Fibroblast of lung (primary cell): ENCODE results near the gene CA9. TPM values are rescaled to one million over a fixed set of nuclear protein-coding genes. Genes with fewer than 3 reads are reported as not detected.

Experiments
- DNase-seq, 2 donors: peaks; one replicate each; pipeline versions ENCODE4 v3.0.0 to v3.0.0-alpha.2; 2010; ENCODE audit warnings: low read depth in 2 of 2
- H2AFZ ChIP-seq: 2 replicates; pipeline ENCODE4 v1.5.1; 2012; ENCODE audit warnings: low read length, control low read depth, inconsistent platforms
- H3K27ac ChIP-seq: 2 replicates; pipeline ENCODE4 v1.5.1; 2011; ENCODE audit warnings: low read length, control low read depth; ENCODE audit not compliant: insufficient read depth
- H3K27me3 ChIP-seq: 2 replicates; pipeline ENCODE4 v1.5.1; 2011; ENCODE audit warnings: mild to moderate bottlenecking, low read length; ENCODE audit not compliant: control insufficient read depth, insufficient read depth
- H3K36me3 ChIP-seq: 2 replicates; pipeline ENCODE4 v1.5.1; 2011; ENCODE audit warnings: low read length; ENCODE audit not compliant: control insufficient read depth, insufficient read depth
- H3K4me1 ChIP-seq: 2 replicates; pipeline ENCODE4 v1.5.1; 2011; ENCODE audit warnings: low read length; ENCODE audit not compliant: control insufficient read depth, insufficient read depth; ENCODE audit errors: extremely low read depth
- H3K4me2 ChIP-seq: 2 replicates; pipeline ENCODE4 v1.5.1; 2011; ENCODE audit warnings: low read length, control low read depth; ENCODE audit not compliant: insufficient read depth; ENCODE audit errors: extremely low read depth
- H3K4me3 ChIP-seq, 4 experiments: fragments of 200-600 bp in 1 of 4; sonication (generic) in 1 of 4; replicated peaks in 1 of 4; 2 replicates each; pipeline ENCODE4 v1.5.1; 2011 to 2016; ENCODE audit warnings: low read length in 4 of 4, low read depth in 3 of 4, mild to moderate bottlenecking in 3 of 4, control low read depth in 2 of 4, inconsistent platforms in 1 of 4, mixed read lengths in 1 of 4; ENCODE audit not compliant: insufficient read depth in 1 of 4; ENCODE audit errors: control extremely low read depth in 1 of 4
- H3K79me2 ChIP-seq: 2 replicates; pipeline ENCODE4 v1.5.1; 2012; ENCODE audit warnings: mild to moderate bottlenecking, low read length, inconsistent platforms; ENCODE audit not compliant: control insufficient read depth, insufficient read depth
- H3K9ac ChIP-seq: 2 replicates; pipeline ENCODE4 v1.5.1; 2011; ENCODE audit warnings: mild to moderate bottlenecking, low read length, control low read depth; ENCODE audit not compliant: insufficient read depth
- H3K9me3 ChIP-seq: 2 replicates; pipeline ENCODE4 v1.5.1; 2012; ENCODE audit warnings: low read depth, low read length; ENCODE audit not compliant: control insufficient read depth, insufficient read depth
- H4K20me1 ChIP-seq: 2 replicates; pipeline ENCODE4 v1.5.1; 2011; ENCODE audit warnings: low read length; ENCODE audit not compliant: control insufficient read depth, insufficient read depth; ENCODE audit errors: extremely low read depth
- EZH2 ChIP-seq: IDR thresholded peaks from 2 replicates; pipeline ENCODE4 v1.5.1; 2012; ENCODE audit warnings: low read length, control low read depth, mild to moderate bottlenecking; ENCODE audit errors: missing control alignments
- polyA plus RNA-seq, 2 donors: library from polyadenylated mRNA; depleted of rRNA in 1 of 2; stranded (reverse) in 1 of 2; unstranded in 1 of 2; fragments of >200 nt; gene quantifications; 2 replicates each; pipeline ENCODE4 v1.2.1, GENCODE V29; 2011 to 2012; ENCODE audit warnings: missing spikeins in 1 of 2
- total RNA-seq: library from RNA; depleted of rRNA; stranded (reverse); fragments of >200 nt; gene quantifications from 2 replicates; pipeline ENCODE4 v1.2.1, GENCODE V29; 2014
- TF ChIP-seq, protein P1 (sequence below), 2 donors: IDR thresholded peaks in 1 of 2; conservative IDR thresholded peaks in 1 of 2; 1 replicate in 1 of 2; 2 replicates in 1 of 2; pipeline ENCODE4 v1.5.1; 2011 to 2012; ENCODE audit warnings: low read length in 2 of 2, control low read depth in 1 of 2, inconsistent platforms in 1 of 2, low read depth in 1 of 2, mild to moderate bottlenecking in 1 of 2

CA9 gene
- total and polyA plus RNA-seq, 2 donors (not counting 1 experiment from before 2014, with no cell fraction given): 0.17 to 0.59 TPM

GRCh38 chr9:35685506-35685905 is 11.8 kb downstream of the CA9 start:
- H3K9ac ChIP-seq: no peak overlapping the region
- H3K79me2 ChIP-seq: peaks cover 52% of the 10 kb centered on the region
- H4K20me1 ChIP-seq: peaks cover 2% of the 10 kb centered on the region
- H2AFZ ChIP-seq: no peak overlapping the region
- H3K9me3 ChIP-seq: no peaks in the 10 kb centered on the region
- H3K27me3 ChIP-seq: no peaks in the 10 kb centered on the region
- no peak overlapping the region for H3K27ac ChIP-seq
- H3K36me3 ChIP-seq: peaks cover 32% of the 10 kb centered on the region
- peaks cover 40% of the 10 kb centered on the region for H3K4me1 ChIP-seq
- no peak for DNase-seq
- peak overlapping the region; percentile 4 for H3K4me2 ChIP-seq
- TF ChIP-seq, protein P1, sequence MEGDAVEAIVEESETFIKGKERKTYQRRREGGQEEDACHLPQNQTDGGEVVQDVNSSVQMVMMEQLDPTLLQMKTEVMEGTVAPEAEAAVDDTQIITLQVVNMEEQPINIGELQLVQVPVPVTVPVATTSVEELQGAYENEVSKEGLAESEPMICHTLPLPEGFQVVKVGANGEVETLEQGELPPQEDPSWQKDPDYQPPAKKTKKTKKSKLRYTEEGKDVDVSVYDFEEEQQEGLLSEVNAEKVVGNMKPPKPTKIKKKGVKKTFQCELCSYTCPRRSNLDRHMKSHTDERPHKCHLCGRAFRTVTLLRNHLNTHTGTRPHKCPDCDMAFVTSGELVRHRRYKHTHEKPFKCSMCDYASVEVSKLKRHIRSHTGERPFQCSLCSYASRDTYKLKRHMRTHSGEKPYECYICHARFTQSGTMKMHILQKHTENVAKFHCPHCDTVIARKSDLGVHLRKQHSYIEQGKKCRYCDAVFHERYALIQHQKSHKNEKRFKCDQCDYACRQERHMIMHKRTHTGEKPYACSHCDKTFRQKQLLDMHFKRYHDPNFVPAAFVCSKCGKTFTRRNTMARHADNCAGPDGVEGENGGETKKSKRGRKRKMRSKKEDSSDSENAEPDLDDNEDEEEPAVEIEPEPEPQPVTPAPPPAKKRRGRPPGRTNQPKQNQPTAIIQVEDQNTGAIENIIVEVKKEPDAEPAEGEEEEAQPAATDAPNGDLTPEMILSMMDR (conservative IDR thresholded peaks at IDR 0.05 in 1 of 2, IDR thresholded peaks at IDR 0.05 in 1 of 2; ENCODE audit: low read depth in 1 of 2, low read length in 2 of 2): no peak
- TF ChIP-seq EZH2: no peak
- H3K4me3 ChIP-seq: peak overlapping the region in 1 of 4 experiments; percentile 30

DNA sequence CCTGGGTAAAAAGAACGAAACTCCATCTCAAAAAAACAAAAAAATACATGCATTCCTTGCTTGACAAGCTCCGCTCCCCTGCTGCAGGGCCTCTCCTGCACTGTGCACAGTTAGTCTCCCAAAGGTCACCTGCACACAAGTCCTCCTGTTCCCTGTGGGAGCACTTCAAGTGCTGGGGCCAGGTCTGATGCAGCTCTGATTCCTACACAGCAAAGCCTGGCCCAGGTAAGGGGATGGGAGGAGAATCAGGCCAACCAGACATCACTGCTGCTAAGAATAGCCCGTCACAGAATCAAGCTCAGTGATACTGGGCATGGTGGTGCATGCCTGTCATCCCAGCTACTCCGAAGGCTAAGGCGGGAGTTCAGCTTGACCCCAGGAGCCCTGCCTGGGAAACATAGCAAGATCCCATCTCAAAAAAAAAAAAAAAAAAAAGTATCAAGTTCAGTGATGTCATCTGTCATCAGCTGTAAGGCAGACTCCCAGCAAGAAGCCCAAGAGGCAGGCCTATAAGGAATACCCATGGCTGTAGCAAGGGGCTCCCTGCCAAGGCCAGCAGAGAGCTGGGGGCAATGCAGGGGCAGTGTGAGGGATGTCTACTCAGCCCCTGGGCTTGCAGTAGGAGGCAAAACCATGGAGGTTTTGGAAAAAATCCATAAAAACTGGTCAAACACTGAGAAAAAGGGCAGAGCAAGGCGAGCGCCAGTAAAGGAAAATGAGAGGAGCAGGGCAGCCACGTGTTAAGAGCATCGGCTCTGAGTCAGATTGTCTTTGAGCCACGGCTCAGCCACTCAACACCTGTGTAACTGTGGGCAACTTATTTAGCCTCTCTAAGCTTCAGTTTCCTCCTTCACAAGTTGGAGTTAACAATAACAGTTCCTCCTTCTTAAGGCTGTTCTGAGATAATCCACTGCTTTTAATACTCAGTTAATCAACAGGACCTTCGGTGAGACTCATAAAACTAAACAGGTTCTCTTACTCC is 12.8 kb downstream of the CA9 start:
- H3K4me1 ChIP-seq: peaks cover 38% of the 10 kb centered on the region
- H3K27me3 ChIP-seq: no peaks in the 10 kb centered on the region
- no peak overlapping the region for H3K27ac ChIP-seq
- H3K4me2 ChIP-seq: peak overlapping the region; percentile 99
- DNase-seq: peak; percentile 71 to 74
- no peak for TF ChIP-seq EZH2
- TF ChIP-seq, protein P1 (conservative IDR thresholded peaks at IDR 0.05 in 1 of 2, IDR thresholded peaks at IDR 0.05 in 1 of 2; ENCODE audit: low read depth in 1 of 2, low read length in 2 of 2): no peak
- H3K79me2 ChIP-seq: peaks cover 52% of the 10 kb centered on the region
- no peaks in the 10 kb centered on the region for H3K9me3 ChIP-seq
- H2AFZ ChIP-seq: no peak overlapping the region
- H3K36me3 ChIP-seq: peaks cover 32% of the 10 kb centered on the region
- H3K9ac ChIP-seq: no peak overlapping the region
- peak overlapping the region; percentile 57 to 99 (median 67) for H3K4me3 ChIP-seq
- H4K20me1 ChIP-seq: peaks cover 2% of the 10 kb centered on the region

- Histone ChIP-seq H3K36me3 (peaks cover 28% of the 10 kb centered on the region), H3K4me1 (peaks cover 35% of the 10 kb centered on the region), H3K4me2 (peak overlapping the region; percentile 99)
These were observed 13.6 kb downstream of the CA9 start for GRCh38 chr9:35687306-35687705.

More at GRCh38 chr9:35687306-35687705, 13.6 kb downstream of the CA9 start:
- peaks cover 52% of the 10 kb centered on the region for H3K79me2 ChIP-seq
- H3K27me3 ChIP-seq: no peaks in the 10 kb centered on the region
- H2AFZ ChIP-seq: no peak overlapping the region
- H3K9me3 ChIP-seq: no peaks in the 10 kb centered on the region
- no peak for TF ChIP-seq EZH2
- TF ChIP-seq, protein P1 (conservative IDR thresholded peaks at IDR 0.05 in 1 of 2, IDR thresholded peaks at IDR 0.05 in 1 of 2; ENCODE audit: low read depth in 1 of 2, low read length in 2 of 2): no peak
- no peak overlapping the region for H3K9ac ChIP-seq
- H3K4me3 ChIP-seq: peak overlapping the region; percentile 57 to 99 (median 67)
- peaks cover 2% of the 10 kb centered on the region for H4K20me1 ChIP-seq
- DNase-seq: no peak
- no peak overlapping the region for H3K27ac ChIP-seq
